HFFc6 (cell line): ENCODE measurements around the gene HOXD9. TPM values are rescaled to one million over a fixed set of nuclear protein-coding genes. Genes with fewer than 3 reads are reported as not detected.

Experiments used
- DNase-seq: peaks from one replicate; pipeline ENCODE4 v3.0.0-alpha.2; 2018
- H3K27ac Mint-ChIP-seq: 2 replicates; pipeline ENCODE4 v1.8.0; 2020; ENCODE audit warnings: mild to moderate bottlenecking, mixed read lengths
- H3K27me3 Mint-ChIP-seq: 2 replicates; pipeline ENCODE4 v1.8.0; 2021; ENCODE audit warnings: mild to moderate bottlenecking, moderate library complexity, mixed read lengths; ENCODE audit not compliant: insufficient read depth
- H3K36me3 Mint-ChIP-seq: 2 replicates; pipeline ENCODE4 v1.8.0; 2021; ENCODE audit warnings: low read depth, mixed read lengths
- H3K4me1 Mint-ChIP-seq: 2 replicates; pipeline ENCODE4 v1.8.0; 2020; ENCODE audit warnings: low read depth, mixed read lengths
- H3K4me3 Mint-ChIP-seq: 2 replicates; pipeline ENCODE4 v1.8.0; 2020; ENCODE audit warnings: mild to moderate bottlenecking, moderate library complexity, mixed read lengths
- H3K9me3 Mint-ChIP-seq: 2 replicates; pipeline ENCODE4 v1.8.0; 2020; ENCODE audit warnings: mild to moderate bottlenecking, mixed read lengths
- total RNA-seq, 6 experiments: library from RNA; stranded (reverse); fragmentation: NEBNext Ultra II Directional; extraction: Animal tissue kit (Norgen Biotek cat#: 25700); gene quantifications; 2 replicates in 1 of 6; 3 replicates in 5 of 6; pipeline ENCODE4 v1.2.3, GENCODE V29; 2021
- TF ChIP-seq, protein P1 (sequence below): fragments of 200-600 bp; sonication (generic); IDR thresholded peaks from 2 replicates; pipeline ENCODE4 v1.5.0; 2021; ENCODE audit warnings: antibody characterized with exemption, mild to moderate bottlenecking

HOXD9 gene
- total RNA-seq, 6 experiments from 2014 or later: 2.1 to 2.7 (median 2.4) TPM

DNA sequence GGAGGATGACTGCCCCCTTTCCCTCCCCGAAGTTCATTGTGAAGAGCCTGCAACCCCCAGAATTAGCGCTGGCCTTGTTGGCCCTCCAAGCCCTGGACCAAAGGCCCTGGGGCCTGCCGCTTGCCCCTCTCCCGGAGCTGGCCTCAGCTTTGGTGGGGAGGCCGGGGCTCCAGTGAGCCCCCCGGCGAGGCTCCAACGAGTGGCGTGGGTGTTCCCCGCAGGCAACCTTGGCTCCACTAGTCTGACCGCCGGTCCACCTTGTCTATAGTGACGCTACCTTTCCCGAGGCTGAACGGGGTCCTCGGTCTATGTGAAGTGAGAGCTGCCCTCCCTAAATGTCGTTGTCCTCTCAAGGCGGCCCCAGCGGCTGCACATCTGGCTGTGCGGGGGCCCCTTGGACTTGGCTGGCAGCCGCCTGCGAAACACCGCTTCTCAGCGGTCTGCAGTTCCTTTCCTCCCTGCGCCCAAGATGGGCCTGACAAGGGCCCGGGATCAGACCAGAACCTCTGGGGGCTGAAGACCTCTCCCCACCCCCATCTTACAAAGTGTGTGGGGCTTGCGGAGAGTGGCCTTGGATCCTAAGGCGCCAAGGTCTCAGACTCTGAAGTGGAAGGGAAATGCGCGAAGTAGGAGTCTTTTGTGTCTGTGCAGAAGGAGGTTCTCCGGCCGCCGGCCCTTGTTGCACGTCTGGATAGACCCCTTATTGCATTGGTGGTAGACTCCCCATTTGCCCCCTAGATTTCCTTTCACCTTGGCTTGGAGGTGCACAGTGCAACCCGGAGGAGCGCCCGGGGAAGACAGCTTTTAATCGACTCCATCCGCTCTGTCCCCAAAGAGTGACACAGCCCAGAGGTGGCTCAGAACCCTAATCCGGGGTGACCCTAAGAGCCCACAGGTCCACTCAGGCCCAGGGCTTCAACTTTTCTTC, 9.9 kb upstream of the HOXD9 start:
- DNase-seq: no peak
- Mint-ChIP-seq H3K4me1 (peaks cover 8% of the 10 kb centered on the region), H3K9me3 (no peaks in the 10 kb centered on the region), H3K27me3 (no peaks in the 10 kb centered on the region; the same call in none of the 2 replicates), H3K27ac (no peak overlapping the region), H3K36me3 (peaks cover 13% of the 10 kb centered on the region), H3K4me3 (no peak overlapping the region)
- TF ChIP-seq, protein P1, sequence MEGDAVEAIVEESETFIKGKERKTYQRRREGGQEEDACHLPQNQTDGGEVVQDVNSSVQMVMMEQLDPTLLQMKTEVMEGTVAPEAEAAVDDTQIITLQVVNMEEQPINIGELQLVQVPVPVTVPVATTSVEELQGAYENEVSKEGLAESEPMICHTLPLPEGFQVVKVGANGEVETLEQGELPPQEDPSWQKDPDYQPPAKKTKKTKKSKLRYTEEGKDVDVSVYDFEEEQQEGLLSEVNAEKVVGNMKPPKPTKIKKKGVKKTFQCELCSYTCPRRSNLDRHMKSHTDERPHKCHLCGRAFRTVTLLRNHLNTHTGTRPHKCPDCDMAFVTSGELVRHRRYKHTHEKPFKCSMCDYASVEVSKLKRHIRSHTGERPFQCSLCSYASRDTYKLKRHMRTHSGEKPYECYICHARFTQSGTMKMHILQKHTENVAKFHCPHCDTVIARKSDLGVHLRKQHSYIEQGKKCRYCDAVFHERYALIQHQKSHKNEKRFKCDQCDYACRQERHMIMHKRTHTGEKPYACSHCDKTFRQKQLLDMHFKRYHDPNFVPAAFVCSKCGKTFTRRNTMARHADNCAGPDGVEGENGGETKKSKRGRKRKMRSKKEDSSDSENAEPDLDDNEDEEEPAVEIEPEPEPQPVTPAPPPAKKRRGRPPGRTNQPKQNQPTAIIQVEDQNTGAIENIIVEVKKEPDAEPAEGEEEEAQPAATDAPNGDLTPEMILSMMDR: no peak

- Mint-ChIP-seq H3K9me3 (no peaks in the 10 kb centered on the region), H3K27ac (no peak overlapping the region), H3K4me1 (peaks cover 5% of the 10 kb centered on the region), H3K4me3 (no peak overlapping the region), H3K36me3 (peaks cover 25% of the 10 kb centered on the region), H3K27me3 (no peaks in the 10 kb centered on the region; the same call in none of the 2 replicates)
- TF ChIP-seq, protein P1: no peak
- DNase-seq: no peak
Measured at GRCh38 chr2:176114120-176114929, 8.2 kb upstream of the HOXD9 start.

- Mint-ChIP-seq H3K4me1 (no peaks in the 10 kb centered on the region), H3K27ac (no peak overlapping the region), H3K9me3 (no peaks in the 10 kb centered on the region), H3K27me3 (no peaks in the 10 kb centered on the region; the same call in none of the 2 replicates), H3K36me3 (peaks cover 22% of the 10 kb centered on the region), H3K4me3 (no peak overlapping the region)
- no peak for DNase-seq
- TF ChIP-seq, protein P1: no peak
Measured at GRCh38 chr2:176114930-176115625, 7.4 kb upstream of the HOXD9 start.

DNA sequence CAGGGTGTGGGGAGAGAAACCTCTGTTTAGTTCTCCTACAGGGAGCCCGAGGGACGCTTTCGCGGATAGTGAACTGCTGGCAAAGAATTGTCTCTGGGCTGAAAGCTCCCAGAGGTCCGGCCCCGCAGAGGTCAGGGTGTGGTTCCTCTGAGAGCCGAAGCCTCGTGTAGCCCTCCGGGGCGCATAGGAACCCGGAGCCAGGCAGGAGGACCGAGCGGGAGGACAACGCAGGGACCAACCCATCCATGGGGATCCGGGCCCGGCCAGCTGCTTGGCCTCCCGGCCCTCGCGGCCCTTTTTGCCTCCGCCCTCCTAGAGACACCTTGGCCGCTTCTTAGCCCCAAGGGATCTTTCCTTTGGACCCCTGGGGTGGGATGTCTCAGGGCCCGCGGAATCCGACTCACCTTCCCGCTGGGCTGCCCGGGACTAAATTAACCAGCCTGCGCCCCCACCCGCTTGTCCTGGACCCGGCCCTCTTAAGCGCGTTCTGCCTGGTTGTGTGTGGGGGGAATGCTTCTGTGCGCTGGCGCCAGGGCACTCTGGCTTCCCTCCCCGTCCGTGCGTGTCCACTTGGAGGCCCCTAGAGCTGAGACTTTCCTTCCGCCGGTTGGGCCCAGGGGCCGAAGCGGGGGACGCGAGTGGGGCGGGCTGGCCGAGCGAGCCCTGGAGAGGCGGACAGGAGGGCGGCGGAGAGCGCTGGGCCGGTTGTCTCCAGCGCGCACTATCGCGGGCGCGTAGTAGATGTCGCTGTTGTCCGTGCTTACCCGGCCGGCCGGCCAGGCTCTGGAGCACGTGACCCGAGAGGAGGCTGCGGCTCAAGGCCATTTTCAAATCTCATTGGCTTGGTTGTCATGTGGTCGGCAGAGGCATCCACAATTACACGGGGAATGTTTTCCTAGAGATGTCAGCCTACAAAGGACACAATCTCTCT, 6.4 kb upstream of the HOXD9 start, which contains the start of gene HOXD10:
Gene HOXD10, plus strand, starts transcription at position 896 of the 931 bp plus-strand sequence. CDS start 56 bp downstream, outside the sequence.
- DNase-seq: no peak
- H3K4me1 Mint-ChIP-seq: no peaks in the 10 kb centered on the region
- H3K36me3 Mint-ChIP-seq: peaks cover 22% of the 10 kb centered on the region
- H3K9me3 Mint-ChIP-seq: no peaks in the 10 kb centered on the region
- H3K27me3 Mint-ChIP-seq: peaks cover 3% of the 10 kb centered on the region
- TF ChIP-seq, protein P1: no peak
- H3K27ac Mint-ChIP-seq: no peak within 1 kb of the TSS
- H3K4me3 Mint-ChIP-seq: no peak within 1 kb of the TSS
